Skeletal muscle tissue (tissue), 4 donors: ENCODE data around the gene KLHL13. TPM values are rescaled to one million over a fixed set of nuclear protein-coding genes. Genes with fewer than 3 reads are reported as not detected.
"Not testable (repeated sequence)": the region's sequence is repeated elsewhere in the genome, so short reads cannot be mapped to it uniquely, and the experiment has no call there.

Experiments used
- H3K27ac ChIP-seq: one replicate; pipeline ENCODE4 v1.7.0; 2013; ENCODE audit warnings: mild to moderate bottlenecking, low read depth, low read length, inconsistent platforms
- H3K27me3 ChIP-seq, 3 donors: one replicate each; pipeline ENCODE4 v1.7.0; 2013; ENCODE audit warnings: low read length in 3 of 3; ENCODE audit not compliant: control insufficient read depth in 3 of 3, insufficient read depth in 3 of 3
- H3K36me3 ChIP-seq, 3 donors: one replicate each; pipeline ENCODE4 v1.7.0; 2013; ENCODE audit warnings: low read length in 3 of 3; ENCODE audit not compliant: control insufficient read depth in 3 of 3, insufficient read depth in 3 of 3
- H3K4me1 ChIP-seq, 3 donors: one replicate each; pipeline ENCODE4 v1.7.0; 2013; ENCODE audit warnings: low read length in 3 of 3, mild to moderate bottlenecking in 3 of 3; ENCODE audit not compliant: control insufficient read depth in 3 of 3, insufficient read depth in 3 of 3
- H3K4me3 ChIP-seq, 3 donors: one replicate each; pipeline ENCODE4 v1.7.0; 2013; ENCODE audit warnings: low read length in 3 of 3
- H3K9ac ChIP-seq, 3 donors: one replicate each; pipeline ENCODE4 v1.7.0; 2013; ENCODE audit warnings: low read length in 3 of 3, mild to moderate bottlenecking in 3 of 3, moderate library complexity in 2 of 3, low read depth in 1 of 3
- H3K9me3 ChIP-seq, 3 donors: one replicate each; pipeline ENCODE4 v1.7.0; 2013; ENCODE audit warnings: low read length in 3 of 3; ENCODE audit not compliant: control insufficient read depth in 3 of 3
- total RNA-seq: library from RNA; depleted of rRNA; stranded (reverse); fragments of >200 nt; gene quantifications from one replicate; pipeline ENCODE4 v1.2.3, GENCODE V29; 2014
- donor health status: Osteomylitis.

Gene KLHL13
- 80.9 TPM for total RNA-seq

GRCh38 chrX:118116713-118117550, at the start of gene KLHL13:
TSS of gene KLHL13 (minus strand) at chrX:118116810. CDS start at chrX:118028473, 88,337 bp downstream.
- peak within 1 kb of the TSS; percentile 80 to 86 (median 81) for H3K9ac ChIP-seq
- no peaks in the 10 kb centered on the region for H3K9me3 ChIP-seq

GRCh38 chrX:118164138-118164537, 47.5 kb upstream of the KLHL13 start:
- H3K27ac ChIP-seq = no peak overlapping the region
- no peak overlapping the region for H3K9ac ChIP-seq
- no peaks in the 10 kb centered on the region for H3K9me3 ChIP-seq
- no peak overlapping the region for H3K4me3 ChIP-seq
- no peaks in the 10 kb centered on the region for H3K36me3 ChIP-seq
- no peaks in the 10 kb centered on the region for H3K27me3 ChIP-seq
- no peaks in the 10 kb centered on the region for H3K4me1 ChIP-seq

More at GRCh38 chrX:118116713-118117550, at the start of gene KLHL13:
- Histone ChIP-seq H3K4me1 (peaks cover 0 to 4% (median 0%) of the 10 kb centered on the region in 3 donors), H3K4me3 (peak within 1 kb of the TSS; percentile 74 to 79 (median 75)), H3K27ac (peak within 1 kb of the TSS; percentile 46), H3K27me3 (peaks cover 0 to 4% (median 0%) of the 10 kb centered on the region in 3 donors), H3K36me3 (no peaks in the 10 kb centered on the region)

GRCh38 chrX:118156953-118157608, 40.5 kb upstream of the KLHL13 start:
- Histone ChIP-seq H3K9me3 (no peaks in the 10 kb centered on the region), H3K4me3 (no peak overlapping the region), H3K36me3 (no peaks in the 10 kb centered on the region), H3K27ac (no peak overlapping the region), H3K9ac (no peak overlapping the region), H3K27me3 (no peaks in the 10 kb centered on the region), H3K4me1 (no peaks in the 10 kb centered on the region)

- Histone ChIP-seq H3K27ac (no peak overlapping the region), H3K27me3 (no peaks in the 10 kb centered on the region), H3K36me3 (no peaks in the 10 kb centered on the region), H3K9ac (no peak overlapping the region), H3K4me3 (no peak overlapping the region), H3K4me1 (no peaks in the 10 kb centered on the region), H3K9me3 (no peaks in the 10 kb centered on the region)
Observed at GRCh38 chrX:118156254-118156952, 39.8 kb upstream of the KLHL13 start.

- Histone ChIP-seq H3K4me3 (no peak overlapping the region), H3K4me1 (no peaks in the 10 kb centered on the region), H3K27me3 (no peaks in the 10 kb centered on the region), H3K36me3 (no peaks in the 10 kb centered on the region), H3K9me3 (no peaks in the 10 kb centered on the region), H3K27ac (no peak overlapping the region), H3K9ac (no peak overlapping the region)
Observed at GRCh38 chrX:118153270-118153669, 36.7 kb upstream of the KLHL13 start.

GRCh38 chrX:118152721-118153120, 36.1 kb upstream of the KLHL13 start:
- Histone ChIP-seq H3K36me3 (no peaks in the 10 kb centered on the region), H3K27ac (no peak overlapping the region), H3K4me1 (no peaks in the 10 kb centered on the region), H3K4me3 (no peak overlapping the region), H3K9me3 (no peaks in the 10 kb centered on the region), H3K27me3 (no peaks in the 10 kb centered on the region), H3K9ac (no peak overlapping the region)

- H3K27ac ChIP-seq = no peak overlapping the region
- H3K9ac ChIP-seq = no peak overlapping the region
- H3K27me3 ChIP-seq = no peaks in the 10 kb centered on the region
- H3K4me1 ChIP-seq = no peaks in the 10 kb centered on the region
- no peak overlapping the region for H3K4me3 ChIP-seq
- H3K36me3 ChIP-seq = no peaks in the 10 kb centered on the region
- H3K9me3 ChIP-seq = no peaks in the 10 kb centered on the region
Observed at GRCh38 chrX:118148737-118149136, 32.1 kb upstream of the KLHL13 start.

GRCh38 chrX:118147771-118148170, 31.2 kb upstream of the KLHL13 start:
- not testable (repeated sequence) for H3K4me3 ChIP-seq, H3K4me1 ChIP-seq, H3K27ac ChIP-seq, H3K27me3 ChIP-seq, H3K36me3 ChIP-seq, H3K9ac ChIP-seq, H3K9me3 ChIP-seq

GRCh38 chrX:118143578-118143977, 27.0 kb upstream of the KLHL13 start:
- Histone ChIP-seq H3K4me1 (no peaks in the 10 kb centered on the region), H3K36me3 (no peaks in the 10 kb centered on the region), H3K9ac (no peak overlapping the region), H3K27me3 (no peaks in the 10 kb centered on the region), H3K4me3 (no peak overlapping the region), H3K27ac (no peak overlapping the region), H3K9me3 (no peaks in the 10 kb centered on the region)

- Histone ChIP-seq H3K27me3 (no peaks in the 10 kb centered on the region), H3K9me3 (no peaks in the 10 kb centered on the region), H3K9ac (no peak overlapping the region), H3K36me3 (no peaks in the 10 kb centered on the region), H3K27ac (no peak overlapping the region), H3K4me1 (no peaks in the 10 kb centered on the region), H3K4me3 (no peak overlapping the region)
Observed at GRCh38 chrX:118131336-118131735, 14.7 kb upstream of the KLHL13 start.
